Neural progenitor cell (in vitro differentiated cells): ENCODE data around the gene RITA1. TPM values are rescaled to one million over a fixed set of nuclear protein-coding genes. Genes with fewer than 3 reads are reported as not detected.

Experiments
- DNase-seq: peaks from one replicate; pipeline ENCODE4 v3.0.0-alpha.2; 2016; ENCODE audit warnings: low spot score
- H2AFZ ChIP-seq: fragments of 200-600 bp; sonication (generic); replicated peaks from 2 replicates; pipeline ENCODE4 v1.6.1; 2016; ENCODE audit warnings: antibody characterized with exemption
- H3F3A ChIP-seq: fragments of 200-600 bp; sonication (generic); 2 replicates; pipeline ENCODE4 v1.6.1; 2016; ENCODE audit warnings: antibody characterized with exemption, low read depth
- H3K27ac ChIP-seq: fragments of 200-600 bp; sonication (generic); 2 replicates; pipeline ENCODE4 v1.5.1; 2016; ENCODE audit warnings: mild to moderate bottlenecking
- H3K27me3 ChIP-seq: fragments of 200-600 bp; sonication (generic); 2 replicates; pipeline ENCODE4 v1.6.1; 2016; ENCODE audit warnings: mild to moderate bottlenecking, moderate library complexity
- H3K36me3 ChIP-seq: fragments of 200-600 bp; sonication (generic); 2 replicates; pipeline ENCODE4 v1.5.1; 2016
- H3K4me1 ChIP-seq: fragments of 200-600 bp; sonication (generic); 2 replicates; pipeline ENCODE4 v1.6.1; 2016; ENCODE audit warnings: mixed run types
- H3K4me2 ChIP-seq: fragments of 200-600 bp; sonication (generic); 2 replicates; pipeline ENCODE4 v1.6.1; 2016
- H3K4me3 ChIP-seq: fragments of 200-600 bp; sonication (generic); 2 replicates; pipeline ENCODE4 v1.5.1; 2016
- H3K79me2 ChIP-seq: fragments of 200-600 bp; sonication (generic); 2 replicates; pipeline ENCODE4 v1.6.1; 2016; ENCODE audit warnings: low read depth
- H3K9ac ChIP-seq: fragments of 200-600 bp; sonication (generic); 2 replicates; pipeline ENCODE4 v1.6.1; 2016
- H3K9me3 ChIP-seq: fragments of 200-600 bp; sonication (generic); 2 replicates; pipeline ENCODE4 v1.5.1; 2016; ENCODE audit warnings: low read depth
- H4K20me1 ChIP-seq: fragments of 200-600 bp; sonication (generic); 2 replicates; pipeline ENCODE4 v1.6.1; 2016; ENCODE audit warnings: low read depth
- H3K27ac Mint-ChIP-seq: 3 replicates; pipeline ENCODE4 v1.8.0; 2021; ENCODE audit warnings: mixed read lengths
- H3K27me3 Mint-ChIP-seq: 2 replicates; pipeline ENCODE4 v1.8.0; 2022; ENCODE audit warnings: low read depth, mild to moderate bottlenecking, inconsistent platforms, moderate library complexity, mixed read lengths; ENCODE audit not compliant: insufficient read depth
- H3K36me3 Mint-ChIP-seq: 3 replicates; pipeline ENCODE4 v1.8.0; 2021; ENCODE audit warnings: mixed read lengths
- H3K4me1 Mint-ChIP-seq: 3 replicates; pipeline ENCODE4 v1.8.0; 2021; ENCODE audit warnings: mixed read lengths
- H3K4me3 Mint-ChIP-seq: 3 replicates; pipeline ENCODE4 v1.8.0; 2021; ENCODE audit warnings: mild to moderate bottlenecking, moderate library complexity, mixed read lengths
- H3K9me3 Mint-ChIP-seq: 3 replicates; pipeline ENCODE4 v1.8.0; 2020; ENCODE audit warnings: mixed read lengths
- EZH2 ChIP-seq: fragments of 200-600 bp; sonication (generic); IDR thresholded peaks from 2 replicates; pipeline ENCODE4 v1.6.1; 2017; ENCODE audit warnings: antibody characterized with exemption, mild to moderate bottlenecking, moderate library complexity
- EZH2phosphoT487 ChIP-seq: fragments of 200-600 bp; sonication (generic); IDR thresholded peaks from 2 replicates; pipeline ENCODE4 v1.6.1; 2017; ENCODE audit warnings: antibody characterized with exemption
- total RNA-seq: library from RNA; depleted of rRNA; stranded (reverse); fragments of >200 nt; gene quantifications from 2 replicates; pipeline ENCODE4 v1.2.3, GENCODE V29; 2015; ENCODE audit warnings: low replicate concordance
- TF ChIP-seq, protein P1 (sequence below): fragments of 200-600 bp; sonication (generic); IDR thresholded peaks from 2 replicates; pipeline ENCODE4 v1.5.1; 2017; ENCODE audit warnings: antibody characterized with exemption, mild to moderate bottlenecking

The RITA1 gene
- total RNA-seq, 1 donor from 2014 or later = 13.7 TPM

DNA sequence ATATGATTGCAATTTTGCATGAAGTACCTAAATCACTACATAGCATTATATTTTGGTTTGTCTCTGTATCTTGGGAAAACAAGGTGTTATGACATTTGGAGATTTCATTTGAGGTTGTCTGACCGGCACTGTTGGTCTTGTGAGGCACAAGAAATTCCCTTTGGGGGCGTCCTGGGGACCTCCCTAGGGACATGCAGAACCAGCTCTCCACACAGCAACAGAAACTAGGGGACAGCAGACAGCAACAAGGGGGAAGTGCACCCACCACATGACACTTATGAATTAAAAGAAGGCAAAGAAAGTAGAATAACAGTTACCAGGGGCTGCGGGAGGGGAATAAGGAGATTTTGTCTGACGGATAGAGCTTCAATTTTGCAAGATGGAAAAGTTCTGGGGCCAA is 14.6 kb upstream of the RITA1 start:
- Mint-ChIP-seq H3K4me1 (peaks cover under 1% of the 10 kb centered on the region), H3K27me3 (peaks cover 2% of the 10 kb centered on the region), H3K36me3 (peaks cover 25% of the 10 kb centered on the region), H3K27ac (no peak overlapping the region), H3K9me3 (no peaks in the 10 kb centered on the region), H3K4me3 (no peak overlapping the region)
- Histone ChIP-seq H3K4me2 (no peak overlapping the region), H3K36me3 (peaks cover 2% of the 10 kb centered on the region), H3K27me3 (no peaks in the 10 kb centered on the region), H3K27ac (no peak overlapping the region), H3K9ac (no peak overlapping the region), H3K4me1 (no peaks in the 10 kb centered on the region), H3K9me3 (no peaks in the 10 kb centered on the region), H3F3A (peaks cover 6% of the 10 kb centered on the region), H2AFZ (no peak overlapping the region), H3K4me3 (no peak overlapping the region), H3K79me2 (no peaks in the 10 kb centered on the region), H4K20me1 (peaks cover 7% of the 10 kb centered on the region)
- TF ChIP-seq EZH2 = no peak
- TF ChIP-seq, protein P1, sequence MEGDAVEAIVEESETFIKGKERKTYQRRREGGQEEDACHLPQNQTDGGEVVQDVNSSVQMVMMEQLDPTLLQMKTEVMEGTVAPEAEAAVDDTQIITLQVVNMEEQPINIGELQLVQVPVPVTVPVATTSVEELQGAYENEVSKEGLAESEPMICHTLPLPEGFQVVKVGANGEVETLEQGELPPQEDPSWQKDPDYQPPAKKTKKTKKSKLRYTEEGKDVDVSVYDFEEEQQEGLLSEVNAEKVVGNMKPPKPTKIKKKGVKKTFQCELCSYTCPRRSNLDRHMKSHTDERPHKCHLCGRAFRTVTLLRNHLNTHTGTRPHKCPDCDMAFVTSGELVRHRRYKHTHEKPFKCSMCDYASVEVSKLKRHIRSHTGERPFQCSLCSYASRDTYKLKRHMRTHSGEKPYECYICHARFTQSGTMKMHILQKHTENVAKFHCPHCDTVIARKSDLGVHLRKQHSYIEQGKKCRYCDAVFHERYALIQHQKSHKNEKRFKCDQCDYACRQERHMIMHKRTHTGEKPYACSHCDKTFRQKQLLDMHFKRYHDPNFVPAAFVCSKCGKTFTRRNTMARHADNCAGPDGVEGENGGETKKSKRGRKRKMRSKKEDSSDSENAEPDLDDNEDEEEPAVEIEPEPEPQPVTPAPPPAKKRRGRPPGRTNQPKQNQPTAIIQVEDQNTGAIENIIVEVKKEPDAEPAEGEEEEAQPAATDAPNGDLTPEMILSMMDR = no peak
- TF ChIP-seq EZH2phosphoT487 = no peak
- no peak for DNase-seq

DNA sequence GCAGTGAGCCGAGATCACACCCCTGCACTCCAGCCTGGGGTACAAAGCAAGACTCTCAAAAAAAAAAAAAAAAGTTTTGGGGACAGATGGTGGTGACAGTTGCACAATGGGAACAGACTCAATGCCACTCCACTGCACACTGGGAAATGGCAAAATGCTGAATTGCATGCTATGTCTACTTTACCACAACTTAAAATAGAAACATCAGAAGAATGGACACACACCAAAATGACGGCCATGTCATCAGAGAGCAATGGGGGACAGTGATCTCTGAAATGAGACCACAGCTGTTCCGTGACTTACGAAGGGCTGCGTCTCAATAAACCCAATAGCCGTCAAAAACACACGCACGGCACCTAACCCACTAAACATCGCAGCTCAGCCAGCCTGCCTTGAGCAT is 14.0 kb upstream of the RITA1 start:
- Histone ChIP-seq H3K27me3 (no peaks in the 10 kb centered on the region), H3K79me2 (no peaks in the 10 kb centered on the region), H3F3A (peaks cover 6% of the 10 kb centered on the region), H3K9ac (no peak overlapping the region), H3K4me3 (no peak overlapping the region), H4K20me1 (peaks cover 7% of the 10 kb centered on the region), H3K9me3 (no peaks in the 10 kb centered on the region), H2AFZ (no peak overlapping the region), H3K4me2 (no peak overlapping the region), H3K4me1 (no peaks in the 10 kb centered on the region), H3K27ac (no peak overlapping the region), H3K36me3 (peaks cover 2% of the 10 kb centered on the region)
- no peak for TF ChIP-seq EZH2
- TF ChIP-seq, protein P1 = no peak
- TF ChIP-seq EZH2phosphoT487 = no peak
- no peaks in the 10 kb centered on the region for H3K9me3 Mint-ChIP-seq
- no peak overlapping the region for H3K27ac Mint-ChIP-seq
- peaks cover 2% of the 10 kb centered on the region for H3K27me3 Mint-ChIP-seq
- H3K4me1 Mint-ChIP-seq = no peaks in the 10 kb centered on the region
- no peak for DNase-seq
- no peak overlapping the region for H3K4me3 Mint-ChIP-seq
- H3K36me3 Mint-ChIP-seq = peaks cover 24% of the 10 kb centered on the region

DNA sequence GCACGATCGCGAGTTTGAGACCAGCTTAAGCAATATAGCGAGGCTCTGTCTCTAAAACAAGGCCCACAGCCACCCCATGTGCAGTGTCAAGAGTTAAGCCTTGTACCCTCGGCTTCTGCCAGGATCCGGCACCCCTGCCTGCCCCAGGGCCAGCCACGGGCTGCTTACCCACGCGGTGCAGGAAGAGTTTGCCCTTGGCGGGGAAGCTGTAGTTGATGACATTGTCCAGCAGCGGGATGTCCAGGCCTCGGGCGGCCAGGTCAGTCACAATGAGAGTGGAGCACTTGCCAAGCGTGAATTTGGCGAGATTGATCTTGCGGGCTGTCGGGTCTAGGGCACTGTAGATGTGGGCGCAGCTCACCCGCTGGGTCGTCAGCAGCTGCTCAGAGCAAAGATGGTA is 13.3 kb upstream of the RITA1 start:
- no peak for DNase-seq
- Histone ChIP-seq H3F3A (peaks cover 6% of the 10 kb centered on the region), H3K4me2 (no peak overlapping the region), H3K4me3 (no peak overlapping the region), H3K27me3 (no peaks in the 10 kb centered on the region), H4K20me1 (peaks cover 7% of the 10 kb centered on the region), H3K27ac (no peak overlapping the region), H3K36me3 (peaks cover 2% of the 10 kb centered on the region), H3K79me2 (no peaks in the 10 kb centered on the region), H3K9ac (no peak overlapping the region), H2AFZ (no peak overlapping the region), H3K4me1 (no peaks in the 10 kb centered on the region), H3K9me3 (no peaks in the 10 kb centered on the region)
- Mint-ChIP-seq H3K27ac (no peak overlapping the region), H3K27me3 (peaks cover 2% of the 10 kb centered on the region), H3K36me3 (peaks cover 30% of the 10 kb centered on the region), H3K4me1 (no peaks in the 10 kb centered on the region), H3K4me3 (no peak overlapping the region), H3K9me3 (no peaks in the 10 kb centered on the region)
- TF ChIP-seq EZH2phosphoT487 = no peak
- TF ChIP-seq, protein P1 = no peak
- TF ChIP-seq EZH2 = no peak
